Fibroblast of mammary gland (primary cell): ENCODE measurements around the gene ROBO2.

ENCODE experiments used
- DNase-seq: peaks from one replicate; pipeline ENCODE4 v3.0.0-alpha.2; 2010; ENCODE audit warnings: low read depth
- H3K4me3 ChIP-seq: 2 replicates; pipeline ENCODE4 v1.5.1; 2011; ENCODE audit warnings: low read depth, mild to moderate bottlenecking, low read length, moderate library complexity; ENCODE audit not compliant: control insufficient read depth
- TF ChIP-seq, protein P1 (sequence below): conservative IDR thresholded peaks from 2 replicates; pipeline ENCODE4 v1.5.1; 2011; ENCODE audit warnings: low read depth, low read length, inconsistent platforms; ENCODE audit not compliant: control insufficient read depth, insufficient read depth

ROBO2 gene

DNA sequence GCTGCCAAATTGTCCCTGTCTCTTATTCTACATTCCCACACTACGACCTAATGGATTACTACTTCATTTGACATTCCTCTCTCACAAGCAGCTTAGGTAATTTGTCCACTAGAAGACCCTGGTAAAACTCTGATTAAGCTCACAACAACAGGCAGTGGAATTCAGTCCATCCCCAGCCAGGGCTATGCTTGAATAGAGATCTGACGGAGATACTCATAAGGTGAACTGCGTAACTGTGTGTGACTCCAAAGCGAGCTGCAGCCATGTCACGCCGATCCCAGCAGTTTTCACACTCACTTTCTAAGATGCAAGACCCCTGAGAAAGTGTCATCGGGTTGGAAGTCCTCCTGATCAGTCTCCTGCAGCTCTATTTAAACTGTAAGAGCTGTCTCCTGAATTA lies 25.7 kb upstream of the ROBO2 start:
- H3K4me3 ChIP-seq, result no peak overlapping the region
- DNase-seq, result no peak
- TF ChIP-seq, protein P1, sequence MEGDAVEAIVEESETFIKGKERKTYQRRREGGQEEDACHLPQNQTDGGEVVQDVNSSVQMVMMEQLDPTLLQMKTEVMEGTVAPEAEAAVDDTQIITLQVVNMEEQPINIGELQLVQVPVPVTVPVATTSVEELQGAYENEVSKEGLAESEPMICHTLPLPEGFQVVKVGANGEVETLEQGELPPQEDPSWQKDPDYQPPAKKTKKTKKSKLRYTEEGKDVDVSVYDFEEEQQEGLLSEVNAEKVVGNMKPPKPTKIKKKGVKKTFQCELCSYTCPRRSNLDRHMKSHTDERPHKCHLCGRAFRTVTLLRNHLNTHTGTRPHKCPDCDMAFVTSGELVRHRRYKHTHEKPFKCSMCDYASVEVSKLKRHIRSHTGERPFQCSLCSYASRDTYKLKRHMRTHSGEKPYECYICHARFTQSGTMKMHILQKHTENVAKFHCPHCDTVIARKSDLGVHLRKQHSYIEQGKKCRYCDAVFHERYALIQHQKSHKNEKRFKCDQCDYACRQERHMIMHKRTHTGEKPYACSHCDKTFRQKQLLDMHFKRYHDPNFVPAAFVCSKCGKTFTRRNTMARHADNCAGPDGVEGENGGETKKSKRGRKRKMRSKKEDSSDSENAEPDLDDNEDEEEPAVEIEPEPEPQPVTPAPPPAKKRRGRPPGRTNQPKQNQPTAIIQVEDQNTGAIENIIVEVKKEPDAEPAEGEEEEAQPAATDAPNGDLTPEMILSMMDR, result no peak

DNA sequence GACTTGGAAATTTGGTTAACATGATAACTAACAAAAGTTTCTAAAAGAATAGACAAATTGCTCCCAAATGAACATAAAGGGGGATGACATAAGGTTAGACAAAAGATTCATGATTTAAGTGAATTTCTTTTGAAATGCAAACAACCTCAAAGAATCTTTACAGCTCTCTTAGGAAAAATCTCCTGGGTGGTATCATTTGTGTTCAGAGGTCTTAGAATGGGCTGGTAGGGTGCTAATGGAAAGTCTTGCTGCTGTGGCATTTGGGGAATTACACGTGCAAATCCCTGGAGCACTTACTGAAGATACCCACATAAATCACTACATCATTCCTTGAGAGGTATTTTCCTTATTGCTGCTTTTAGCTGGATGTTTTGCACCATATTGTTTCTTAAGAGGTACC lies 14.4 kb upstream of the ROBO2 start:
- H3K4me3 ChIP-seq, result no peak overlapping the region
- TF ChIP-seq, protein P1, result no peak
- DNase-seq, result no peak

DNA sequence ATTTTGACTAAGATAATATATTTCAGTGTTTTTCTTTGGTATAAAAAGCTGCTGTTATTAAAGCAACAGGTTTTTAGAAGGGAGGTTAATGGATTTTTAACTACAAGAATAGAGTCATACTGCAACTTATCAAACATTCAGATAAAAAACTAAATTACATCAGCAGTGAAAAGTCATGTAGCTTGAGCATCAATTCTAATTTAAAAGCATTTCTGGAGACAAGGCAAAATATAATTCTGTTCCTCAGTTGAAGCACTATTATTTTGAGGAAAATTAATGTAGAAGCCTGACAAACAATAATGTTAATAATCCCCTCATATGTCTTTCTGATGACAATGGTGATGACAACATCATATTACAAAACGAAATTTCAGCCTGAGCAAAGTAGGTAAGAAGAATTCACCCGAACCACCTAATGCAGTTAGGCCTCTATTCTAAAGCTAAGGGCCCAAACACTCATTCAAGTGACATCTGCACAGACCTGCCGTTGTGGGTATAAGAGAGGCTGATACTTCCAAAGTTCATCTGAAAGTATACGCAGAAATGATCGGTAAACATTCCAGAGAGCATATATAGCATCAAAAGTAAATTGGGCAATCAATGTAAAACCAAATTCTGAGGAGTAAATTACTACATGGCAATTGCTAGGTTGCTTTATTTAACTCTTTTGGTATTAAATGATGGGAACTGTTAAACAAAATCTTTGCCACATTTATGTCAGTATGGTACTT lies 12.8 kb upstream of the ROBO2 start:
- H3K4me3 ChIP-seq, result no peak overlapping the region
- TF ChIP-seq, protein P1, result no peak

DNA sequence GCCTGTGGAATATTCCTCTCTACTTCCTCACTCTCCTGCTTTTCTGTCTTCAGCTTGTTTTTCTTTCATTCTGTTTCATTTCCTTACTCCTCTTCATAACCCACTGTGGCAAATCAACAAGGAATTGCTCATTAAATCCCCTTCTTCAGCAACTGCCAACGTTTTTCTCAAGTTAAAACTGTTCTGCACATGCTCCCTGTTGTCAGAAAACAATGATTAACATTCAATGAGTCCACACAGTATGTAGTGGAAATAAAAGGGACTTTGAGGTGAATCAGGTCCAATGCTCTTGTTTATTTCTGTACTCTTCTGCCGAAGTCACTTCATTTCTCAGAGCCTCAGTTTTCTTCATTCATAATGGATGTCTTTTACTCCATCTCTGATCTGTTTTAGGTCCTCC lies 11.9 kb upstream of the ROBO2 start:
- DNase-seq, result no peak
- TF ChIP-seq, protein P1, result no peak
- H3K4me3 ChIP-seq, result no peak overlapping the region

More for the DNA sequence above, 12.8 kb upstream of the ROBO2 start:
- no peak for DNase-seq

DNA sequence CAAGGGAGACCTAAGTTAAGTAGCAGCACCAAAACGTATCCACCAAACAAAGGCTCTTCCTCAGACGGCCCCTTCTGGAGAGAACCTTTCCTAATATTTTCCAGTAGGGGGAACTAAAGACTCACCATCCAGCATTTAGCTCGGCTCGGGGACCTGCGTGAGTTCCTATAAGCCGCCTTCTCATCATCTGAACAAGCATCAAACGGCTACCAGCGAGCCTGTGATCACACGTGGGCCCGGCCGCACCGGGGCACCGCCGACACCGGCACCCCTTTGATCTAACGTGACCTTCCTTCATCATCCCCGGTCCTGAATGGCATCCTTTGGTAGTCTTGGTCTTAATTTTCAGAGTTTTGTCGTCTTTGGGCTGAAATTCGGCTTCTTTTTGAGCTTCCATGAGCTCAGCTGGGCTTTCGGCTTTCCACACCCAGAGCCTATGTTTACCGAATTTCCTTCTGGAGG lies 1.4 kb upstream of the ROBO2 start:
- peak overlapping the region; percentile 12 for H3K4me3 ChIP-seq
- DNase-seq, result peak; percentile 79
- TF ChIP-seq, protein P1, result peak; percentile 62

DNA sequence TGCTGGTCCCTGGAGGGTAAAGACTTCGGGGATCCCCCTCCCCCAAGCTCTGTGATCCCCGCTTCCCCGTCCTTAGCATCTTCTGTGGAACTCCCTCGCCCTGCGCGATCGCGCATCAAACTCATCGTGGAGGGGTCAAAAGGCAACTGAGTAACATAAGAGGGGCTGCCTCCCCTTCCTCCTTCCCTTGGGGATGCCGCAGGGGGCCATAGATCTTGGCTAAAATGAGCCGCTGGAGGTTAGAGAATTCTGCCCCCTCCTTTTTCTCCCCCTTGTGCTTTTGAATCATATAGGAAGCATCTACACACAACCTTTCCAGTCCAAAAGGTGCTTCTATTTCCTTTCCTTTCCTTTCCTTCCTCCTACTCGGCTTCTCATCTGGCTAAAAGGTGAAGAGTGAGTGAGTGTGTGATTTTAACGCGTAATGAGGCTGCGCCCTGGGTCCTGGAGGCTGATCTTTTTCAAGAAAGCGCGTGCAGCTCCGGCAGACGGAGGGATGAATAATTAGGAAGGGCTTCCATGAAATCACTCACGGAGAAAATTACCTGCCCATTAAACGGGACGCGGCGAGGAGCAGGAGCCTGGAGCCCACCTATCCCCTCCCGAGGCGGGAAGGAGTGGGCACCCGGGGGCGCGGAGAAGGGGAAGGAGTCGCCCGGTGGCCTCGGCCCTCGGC lies 831 bp upstream of the ROBO2 start:
- no peak overlapping the region for H3K4me3 ChIP-seq
- TF ChIP-seq, protein P1, result no peak
- DNase-seq, result peak; percentile 6

DNA sequence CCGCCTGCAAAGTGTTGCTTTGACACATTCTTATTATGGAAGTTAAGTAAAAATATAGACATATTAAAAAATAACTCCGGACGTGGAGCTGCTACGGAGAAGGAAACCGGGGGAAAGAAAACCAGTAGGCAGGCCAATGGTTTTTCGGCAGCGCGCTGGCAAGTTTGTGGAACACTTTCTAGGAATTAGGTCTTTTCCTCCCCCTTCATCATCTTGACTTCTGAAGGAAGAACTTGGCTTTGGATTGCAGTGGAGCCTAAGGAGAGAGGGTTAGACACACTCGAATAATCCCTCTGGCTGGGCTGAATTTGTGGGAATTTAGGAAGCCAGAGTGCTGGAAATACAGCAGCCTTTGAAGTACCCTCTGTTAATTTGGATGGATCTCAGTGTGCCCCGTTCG lies 317 bp downstream of the ROBO2 start:
- DNase-seq, result no peak
- TF ChIP-seq, protein P1, result no peak

More for the DNA sequence above, 317 bp downstream of the ROBO2 start:
- no peak overlapping the region for H3K4me3 ChIP-seq
